GM19025 (cell line): ENCODE measurements around the gene ITGAL.
"Not testable (repeated sequence)": the region's sequence is repeated elsewhere in the genome, so short reads cannot be mapped to it uniquely, and the experiment has no call there.

ENCODE experiments used
- ATAC-seq: cut with Tn5 transposase; IDR thresholded peaks from one replicate; pipeline ENCODE4 v1.9.1; 2021; ENCODE audit warnings: mild to moderate bottlenecking, low read depth, moderate library complexity; ENCODE audit not compliant: unreplicated experiment

ITGAL gene

DNA sequence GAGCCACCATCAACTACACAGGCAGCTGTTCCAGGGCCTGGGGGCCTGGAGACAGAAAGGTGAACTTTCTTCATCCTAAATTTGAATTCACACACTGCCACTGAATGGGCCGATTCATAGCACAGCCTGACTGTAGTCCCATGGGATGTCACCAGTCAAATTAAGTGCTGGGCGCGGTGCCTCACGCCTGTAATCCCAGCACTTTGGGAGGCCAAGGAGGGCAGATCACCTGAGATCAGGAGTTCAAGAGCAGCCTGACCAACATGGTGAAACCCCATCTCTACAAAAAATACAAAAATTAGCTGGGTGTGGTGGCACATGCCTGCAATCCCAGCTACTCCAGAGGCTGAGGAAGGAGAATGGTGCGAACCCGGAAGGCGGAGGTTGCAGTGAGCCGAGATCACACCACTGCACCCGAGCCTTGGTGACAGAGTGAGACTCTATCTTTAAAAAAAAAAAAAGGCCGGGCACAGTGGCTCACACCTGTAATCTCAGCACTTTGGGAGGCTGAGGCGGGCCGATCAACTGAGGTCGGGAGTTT, 67.5 kb downstream of the ITGAL start:
- not testable (repeated sequence) for ATAC-seq

GRCh38 chr16:30540916-30541464, 68.4 kb downstream of the ITGAL start:
- not testable (repeated sequence) for ATAC-seq

- no peak for ATAC-seq
Measured at GRCh38 chr16:30541502-30542329, 69.2 kb downstream of the ITGAL start.

DNA sequence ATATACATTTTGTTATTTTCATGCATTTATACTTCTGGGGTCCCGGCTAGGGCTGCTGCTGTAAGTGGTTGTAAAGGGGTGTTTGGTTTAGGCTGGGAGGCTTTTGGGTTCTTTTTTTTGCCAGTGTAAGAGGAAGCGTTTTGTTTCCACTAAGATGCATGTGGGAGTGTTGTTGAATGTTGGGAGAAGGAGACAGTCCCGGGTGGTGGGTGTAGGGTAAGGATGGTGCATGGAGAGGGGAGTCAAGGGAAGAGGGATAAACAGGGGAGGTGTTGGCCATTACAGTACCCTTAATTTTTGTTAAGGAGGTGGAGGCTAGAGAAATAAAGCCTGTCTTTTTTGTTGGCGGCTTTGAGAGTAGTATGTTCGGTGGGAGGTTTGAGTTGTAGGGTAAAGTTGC, 70.5 kb downstream of the ITGAL start:
- no peak for ATAC-seq

DNA sequence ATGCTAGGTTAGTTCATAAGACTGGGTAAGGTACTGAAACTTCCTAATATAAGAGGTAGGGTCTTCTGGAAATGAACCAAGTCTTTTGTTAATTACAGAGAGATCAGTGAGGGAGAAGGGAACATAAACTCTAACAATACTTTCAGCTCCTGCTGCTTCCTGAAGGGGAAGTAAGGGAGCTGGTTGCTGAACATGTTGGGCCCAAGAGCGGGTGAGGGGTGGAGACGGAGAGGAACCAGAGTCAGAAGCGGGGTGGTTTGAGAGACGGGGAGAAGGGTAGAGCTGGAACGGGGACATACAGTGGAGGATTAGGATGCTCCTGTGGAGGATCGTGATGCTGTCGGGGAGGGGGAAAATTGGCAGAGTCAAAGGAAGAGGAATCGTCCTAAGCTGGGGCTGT, 73.6 kb downstream of the ITGAL start:
- no peak for ATAC-seq

DNA sequence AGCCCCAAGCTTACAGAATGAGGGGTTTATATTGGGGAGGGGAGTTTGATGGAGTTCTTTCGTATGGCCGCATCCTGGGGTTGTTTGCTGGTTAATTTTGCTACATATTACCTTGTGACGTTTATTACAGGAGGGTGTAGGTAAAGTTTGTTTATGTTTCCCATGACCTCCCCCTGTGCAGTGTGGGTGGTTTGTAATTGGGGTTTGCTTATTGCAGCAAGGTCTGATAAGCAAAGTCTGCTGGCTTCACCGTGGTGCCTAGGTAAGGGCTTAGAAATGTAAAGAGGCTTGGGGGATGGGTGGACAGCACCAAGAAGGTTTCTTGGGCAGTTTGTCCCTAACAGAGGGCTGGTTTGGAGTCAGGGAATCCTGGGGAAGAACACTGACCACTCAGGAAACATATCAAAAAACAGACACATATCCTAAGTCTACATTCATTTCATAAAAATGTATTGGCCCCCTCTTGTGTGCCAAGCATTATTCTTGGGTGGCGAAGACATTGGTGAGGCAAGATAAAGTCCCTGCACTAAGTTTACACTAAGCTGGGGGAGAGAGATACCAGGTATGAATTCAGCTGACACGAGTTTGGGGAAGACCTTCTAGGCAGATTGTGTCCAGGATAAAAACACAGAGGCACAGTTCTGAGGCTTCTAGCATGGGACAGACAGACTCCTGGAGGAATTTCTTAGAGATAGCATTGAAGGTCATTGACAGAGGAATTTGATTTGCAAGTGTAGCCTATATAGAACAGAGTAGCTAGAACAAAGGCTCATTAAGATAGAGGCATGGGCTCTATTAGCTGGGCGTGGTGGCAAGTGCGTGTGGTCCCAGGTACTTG, 76.1 kb downstream of the ITGAL start:
- ATAC-seq, result no peak

GRCh38 chr16:30551781-30552180, 79.2 kb downstream of the ITGAL start:
- ATAC-seq, result no peak

GRCh38 chr16:30552956-30553355, 80.4 kb downstream of the ITGAL start:
- ATAC-seq, result no peak

DNA sequence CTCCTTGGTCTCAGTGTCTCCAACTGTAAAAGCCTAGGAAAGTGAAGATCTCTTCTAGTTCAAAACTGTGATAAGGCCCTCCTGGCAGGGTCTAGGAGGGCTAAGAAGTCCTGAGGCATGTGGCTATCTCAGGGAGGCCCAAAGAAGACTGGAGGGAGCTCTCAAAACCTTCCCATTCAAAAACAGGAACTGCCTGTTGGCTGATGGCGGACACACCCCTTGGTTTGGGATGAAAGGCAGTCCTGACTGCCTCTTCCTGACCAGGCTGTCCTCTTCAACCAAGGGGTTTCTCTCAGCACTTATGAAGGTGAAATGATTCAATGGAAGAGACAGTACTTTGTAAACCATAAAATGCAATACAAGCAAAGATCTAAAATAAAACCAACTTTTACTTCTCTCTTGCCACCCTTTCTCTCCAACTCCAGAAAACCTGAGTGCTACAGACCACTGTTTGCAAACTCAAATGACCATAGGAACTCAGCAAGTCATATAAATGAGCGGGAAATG, 80.9 kb downstream of the ITGAL start:
- ATAC-seq, result no peak

DNA sequence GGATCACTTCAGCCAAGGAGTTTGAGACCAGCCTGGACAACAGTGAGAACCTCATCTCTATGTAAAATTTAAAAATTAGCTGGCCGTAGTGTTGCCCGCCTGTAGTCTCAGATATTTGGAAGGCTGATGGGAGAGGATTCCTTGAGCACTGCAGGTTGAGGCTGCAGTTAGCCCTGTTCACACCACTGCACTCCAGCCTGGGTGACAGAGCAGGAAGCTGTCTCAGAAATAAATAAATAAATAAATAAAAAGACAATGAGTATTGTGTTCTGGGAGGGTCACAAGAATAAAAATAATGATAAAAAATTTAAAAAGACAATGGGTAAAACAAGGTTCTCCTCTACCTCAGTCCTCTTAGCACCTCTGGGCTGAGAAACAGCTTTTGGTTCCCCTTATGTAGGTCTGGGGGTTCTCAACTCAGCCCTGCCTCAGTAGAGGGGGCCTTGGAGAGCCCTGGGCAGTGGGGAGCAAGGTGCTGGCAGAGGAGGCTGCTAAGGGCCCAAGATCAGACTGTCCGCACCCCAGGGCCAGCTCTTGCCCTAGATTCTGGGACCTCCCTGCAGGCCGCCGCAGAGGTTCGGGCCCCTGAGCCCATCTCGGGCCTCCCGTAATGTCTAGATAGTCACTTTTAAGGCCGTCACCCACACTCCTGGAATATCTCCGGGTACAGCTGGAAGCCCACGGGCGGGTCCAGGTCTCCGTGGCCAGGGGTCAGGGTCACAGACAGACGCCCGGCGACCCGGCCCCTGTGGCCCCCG, 82.2 kb downstream of the ITGAL start:
- ATAC-seq, result no peak

- ATAC-seq, result no peak
Measured at GRCh38 chr16:30555315-30556124, 83.0 kb downstream of the ITGAL start.

DNA sequence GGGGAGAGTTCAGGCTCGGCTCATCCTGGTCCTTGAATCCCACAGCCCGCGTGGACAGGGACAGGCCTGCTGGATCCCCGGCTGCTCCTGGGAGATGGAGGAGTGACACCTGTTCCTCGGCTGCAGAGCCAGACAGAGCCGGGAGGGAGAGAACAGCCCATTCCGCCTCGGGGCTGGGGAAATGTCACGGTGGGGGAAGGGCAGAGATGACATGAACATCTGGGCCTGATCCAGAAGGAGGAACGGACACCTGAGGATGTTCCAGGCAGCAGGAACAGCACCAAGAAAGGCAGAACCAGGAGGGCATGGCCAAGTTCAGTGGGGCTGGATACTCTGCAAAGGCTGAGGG, 83.6 kb downstream of the ITGAL start:
- ATAC-seq, result no peak

- no peak for ATAC-seq
Measured at GRCh38 chr16:30557707-30557956, 85.1 kb downstream of the ITGAL start.

GRCh38 chr16:30557957-30558788, 85.6 kb downstream of the ITGAL start, which contains the start of gene ZNF764:
Gene ZNF764, minus strand, starts transcription at chr16:30558374. Its CDS starts 192 bp downstream, at chr16:30558182.
- peak; percentile 81 for ATAC-seq

GRCh38 chr16:30558789-30559377, 86.3 kb downstream of the ITGAL start:
- no peak for ATAC-seq

DNA sequence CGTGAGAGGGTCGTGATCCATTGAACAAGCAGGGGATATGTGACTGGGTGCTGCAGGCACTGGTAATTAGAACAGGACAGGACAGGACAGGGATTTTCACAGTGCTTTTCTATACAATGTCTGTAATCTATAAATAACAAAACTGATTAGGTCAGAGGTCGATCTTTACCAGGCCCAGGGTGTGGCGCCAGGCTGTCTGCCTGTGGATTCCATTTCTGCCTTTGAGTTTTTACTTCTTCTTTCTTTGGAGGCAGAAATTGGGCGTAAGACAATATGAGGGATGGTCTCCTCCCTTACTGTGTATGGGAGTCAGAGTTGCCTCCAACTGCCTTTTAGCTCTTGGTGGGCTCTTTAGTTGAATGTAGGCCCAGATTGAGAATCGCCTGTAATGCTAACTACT, 87.1 kb downstream of the ITGAL start:
- ATAC-seq, result no peak

- no peak for ATAC-seq
Measured at GRCh38 chr16:30561089-30561816, 88.7 kb downstream of the ITGAL start.

- no peak for ATAC-seq
Measured at GRCh38 chr16:30562021-30562420, 89.5 kb downstream of the ITGAL start.
